ENCODE data around the gene TAAR6.
"Not testable (repeated sequence)": the region's sequence is repeated elsewhere in the genome, so short reads cannot be mapped to it uniquely, and the experiment has no call there.

TAAR6 gene

GRCh38 chr6:132570221-132570777 lies at the start of gene TAAR6:
TAAR6 (plus strand) TSS chr6:132570322; CDS start chr6:132570322, 0 bp downstream.
- no peak for DNase-seq

- no peak for DNase-seq
These were observed 49.2 kb upstream of the TAAR6 start for GRCh38 chr6:132520953-132521352.

- DNase-seq = no peak
These were observed 45.5 kb upstream of the TAAR6 start for GRCh38 chr6:132524646-132525045.

- DNase-seq = no peak
These were observed 44.3 kb upstream of the TAAR6 start for GRCh38 chr6:132525866-132526265.

GRCh38 chr6:132526461-132526860 lies 43.7 kb upstream of the TAAR6 start:
- no peak for DNase-seq

- DNase-seq = no peak
These were observed 42.3 kb upstream of the TAAR6 start for GRCh38 chr6:132527791-132528190.

GRCh38 chr6:132530293-132530974 lies 39.7 kb upstream of the TAAR6 start:
- DNase-seq = peak; percentile 76

GRCh38 chr6:132534546-132534945 lies 35.6 kb upstream of the TAAR6 start:
- DNase-seq = not testable (repeated sequence)

GRCh38 chr6:132537145-132537544 lies 33.0 kb upstream of the TAAR6 start:
- no peak for DNase-seq

- no peak for DNase-seq
These were observed 32.1 kb upstream of the TAAR6 start, which contains the start of gene TAAR9 for GRCh38 chr6:132537977-132538376. TAAR9 (plus strand) TSS chr6:132538277; CDS start chr6:132538290, 13 bp downstream.

GRCh38 chr6:132544826-132545225 lies 25.3 kb upstream of the TAAR6 start:
- DNase-seq = no peak

GRCh38 chr6:132548746-132549463 lies 21.2 kb upstream of the TAAR6 start:
- DNase-seq = no peak

- no peak for DNase-seq
These were observed 18.9 kb upstream of the TAAR6 start for GRCh38 chr6:132551214-132551613.

GRCh38 chr6:132552372-132552771 lies 17.8 kb upstream of the TAAR6 start, which contains the start of gene TAAR8:
TAAR8 (plus strand) TSS chr6:132552672; CDS start chr6:132552693, 21 bp downstream.
- DNase-seq = no peak

- not testable (repeated sequence) for DNase-seq
These were observed 10.0 kb upstream of the TAAR6 start for GRCh38 chr6:132560087-132560486.

GRCh38 chr6:132566404-132566803 lies 3.7 kb upstream of the TAAR6 start:
- DNase-seq = no peak

GRCh38 chr6:132567566-132567965 lies 2.6 kb upstream of the TAAR6 start:
- DNase-seq = no peak

GRCh38 chr6:132568611-132569010 lies 1.5 kb upstream of the TAAR6 start:
- DNase-seq = no peak

GRCh38 chr6:132569170-132569569 lies 952 bp upstream of the TAAR6 start:
- no peak for DNase-seq

- peak; percentile 59 for DNase-seq
These were observed 1.7 kb downstream of the TAAR6 start for GRCh38 chr6:132571774-132572173.

- no peak for DNase-seq
These were observed 14.6 kb downstream of the TAAR6 start for GRCh38 chr6:132584698-132585097.

GRCh38 chr6:132587424-132587823 lies 17.3 kb downstream of the TAAR6 start:
- DNase-seq = peak; percentile 38

GRCh38 chr6:132589454-132589853 lies 19.3 kb downstream of the TAAR6 start, which contains the start of gene TAAR5:
TAAR5 (minus strand) TSS chr6:132589741; CDS start chr6:132589686, 55 bp downstream.
- DNase-seq = no peak

GRCh38 chr6:132590362-132590761 lies 20.2 kb downstream of the TAAR6 start:
- DNase-seq = no peak
